ENCODE results near the gene FCRL6.

FCRL6 gene

GRCh38 chr1:159835356-159835755, 33.2 kb downstream of the FCRL6 start:
- DNase-seq (ENCODE audit: low read depth) = no peak

- no peak for DNase-seq (ENCODE audit: low read depth)
Observed at GRCh38 chr1:159835862-159836525, 33.8 kb downstream of the FCRL6 start.

- DNase-seq (ENCODE audit: low read depth) = no peak
Observed at GRCh38 chr1:159838715-159839114, 36.6 kb downstream of the FCRL6 start.

DNA sequence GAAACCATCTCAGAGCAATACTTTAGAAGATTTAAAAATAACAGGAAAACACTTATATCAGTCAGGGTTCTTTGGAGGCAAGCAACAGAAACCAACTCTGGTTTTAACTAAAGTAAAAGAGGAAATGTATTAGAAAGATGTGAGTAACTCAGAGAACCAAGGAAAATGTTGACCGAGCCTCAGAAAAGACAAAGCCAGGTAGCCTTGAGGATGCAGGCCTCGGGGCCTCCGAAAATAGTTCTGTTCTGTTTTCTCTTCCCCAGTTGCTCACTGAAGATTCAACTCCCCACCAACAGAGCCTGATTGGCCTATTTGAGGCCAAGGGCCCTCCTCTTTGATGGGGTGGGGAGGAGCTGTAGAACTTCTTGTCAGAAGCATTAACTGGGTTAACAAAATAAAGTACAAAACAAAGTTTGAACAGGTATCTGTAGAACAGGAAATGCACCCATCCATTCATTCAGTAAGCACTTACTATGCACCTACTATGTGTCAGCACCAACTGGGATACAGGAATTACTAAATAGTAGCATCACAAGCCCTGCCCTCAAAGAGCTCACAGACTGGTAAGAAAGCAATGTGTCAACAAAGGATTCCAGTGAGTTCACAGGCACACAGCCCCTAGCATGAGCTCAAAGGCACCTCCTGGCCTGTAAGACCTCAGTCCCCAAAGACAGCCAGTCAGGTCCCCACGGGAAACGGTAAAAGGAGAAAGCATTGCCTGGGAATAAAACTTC, 37.1 kb downstream of the FCRL6 start:
- DNase-seq (ENCODE audit: low read depth) = no peak

GRCh38 chr1:159841749-159842148, 39.6 kb downstream of the FCRL6 start:
- no peak for DNase-seq (ENCODE audit: low read depth)

DNA sequence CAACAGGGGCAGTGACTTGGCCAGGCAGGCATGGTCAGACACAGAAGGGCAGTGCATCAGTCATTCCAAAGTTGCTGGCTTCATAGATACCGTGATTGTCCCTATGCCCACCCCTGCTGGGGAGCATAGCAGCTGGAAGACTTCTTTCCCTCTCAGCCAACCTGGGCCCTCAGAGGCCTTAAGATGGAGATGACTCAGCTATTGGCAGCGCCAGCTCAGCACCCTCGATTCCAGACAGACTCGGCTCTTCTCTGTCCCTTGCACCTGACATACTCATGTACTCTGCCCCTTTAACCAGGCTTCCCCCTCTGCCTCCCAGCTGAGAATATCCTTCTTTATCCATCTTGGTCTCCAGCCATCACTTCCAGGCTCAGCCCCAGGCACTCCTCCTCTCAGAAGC, 41.3 kb downstream of the FCRL6 start:
- DNase-seq (ENCODE audit: low read depth) = no peak

- DNase-seq (ENCODE audit: low read depth) = no peak
Observed at GRCh38 chr1:159845751-159846629, 43.8 kb downstream of the FCRL6 start.

DNA sequence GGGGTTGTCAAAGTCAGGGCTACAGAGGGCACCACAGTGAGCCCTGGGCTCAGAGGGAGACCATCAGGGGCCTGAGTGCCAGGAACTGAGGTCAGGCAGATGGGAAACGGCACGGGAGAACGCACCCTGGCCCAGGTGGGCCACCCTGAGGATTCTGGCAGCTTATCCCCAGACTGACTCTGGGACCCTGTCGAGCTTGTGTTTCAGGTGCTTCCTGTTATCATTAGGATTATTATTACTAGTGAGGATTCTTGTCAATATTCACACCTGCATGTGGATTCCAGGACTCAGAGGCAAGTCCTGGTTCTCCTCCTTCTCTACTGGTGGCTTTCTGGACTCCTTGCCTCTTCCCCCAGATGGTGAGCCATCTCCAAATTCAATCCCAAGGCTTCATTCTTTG, 45.1 kb downstream of the FCRL6 start:
- DNase-seq (ENCODE audit: low read depth) = no peak

DNA sequence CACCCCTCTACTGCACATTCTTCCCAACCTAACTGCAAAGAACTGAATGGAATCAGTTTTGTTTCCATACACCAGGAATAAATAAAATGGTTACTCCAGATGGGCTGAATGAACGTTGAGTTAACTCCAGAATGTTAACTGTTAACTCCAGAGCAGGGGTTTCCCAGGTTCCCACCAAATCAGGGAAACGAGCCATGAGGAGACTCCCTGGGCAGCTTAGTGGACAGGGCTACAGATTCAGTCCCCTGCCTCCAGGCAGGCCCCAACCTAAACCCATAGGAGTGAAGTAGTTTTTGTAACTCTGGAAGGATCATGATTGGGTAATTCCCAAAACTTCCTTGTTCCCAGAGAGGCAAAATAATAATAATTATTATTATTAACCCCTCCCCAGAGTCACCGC, 46.2 kb downstream of the FCRL6 start:
- DNase-seq (ENCODE audit: low read depth) = no peak

- no peak for DNase-seq (ENCODE audit: low read depth)
Observed at GRCh38 chr1:159849626-159850366, 47.6 kb downstream of the FCRL6 start.

- DNase-seq (ENCODE audit: low read depth) = no peak
Observed at GRCh38 chr1:159851407-159851806, 49.2 kb downstream of the FCRL6 start.

DNA sequence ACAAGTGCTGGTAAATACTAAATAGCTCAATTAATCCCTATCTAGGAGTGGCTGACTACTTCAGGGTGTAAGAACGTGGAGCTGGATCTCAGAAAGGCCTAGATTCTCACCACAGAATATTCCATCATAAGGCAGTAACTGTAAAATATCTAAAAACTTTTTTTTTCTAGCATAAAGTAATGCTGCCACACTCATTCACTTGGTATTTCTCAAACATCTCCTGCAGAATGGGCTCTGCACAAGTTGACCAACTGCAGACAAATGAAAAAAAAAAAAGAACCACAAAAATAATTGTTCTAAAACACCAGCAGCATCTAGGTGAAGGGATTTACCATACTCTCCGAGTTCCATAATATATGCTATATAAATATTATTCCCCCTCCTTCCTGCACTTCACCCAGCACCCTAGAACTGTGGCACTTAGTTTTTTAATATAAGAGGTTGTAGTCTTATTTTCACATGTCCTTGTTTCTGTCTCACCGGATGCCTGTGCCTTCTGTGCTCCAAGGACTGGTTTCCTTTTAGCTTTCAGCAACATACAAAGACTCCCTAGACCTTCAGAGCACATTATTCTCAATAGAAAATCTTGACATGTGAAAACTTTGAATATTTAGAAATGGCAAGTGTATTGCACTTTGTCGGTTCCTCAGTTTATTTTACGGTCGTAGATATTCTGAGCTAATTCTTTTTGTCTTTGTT, 51.4 kb downstream of the FCRL6 start:
- peak; percentile 34 for DNase-seq (ENCODE audit: low read depth)

GRCh38 chr1:159854116-159854692, 52.0 kb downstream of the FCRL6 start:
- no peak for DNase-seq (ENCODE audit: low read depth)

DNA sequence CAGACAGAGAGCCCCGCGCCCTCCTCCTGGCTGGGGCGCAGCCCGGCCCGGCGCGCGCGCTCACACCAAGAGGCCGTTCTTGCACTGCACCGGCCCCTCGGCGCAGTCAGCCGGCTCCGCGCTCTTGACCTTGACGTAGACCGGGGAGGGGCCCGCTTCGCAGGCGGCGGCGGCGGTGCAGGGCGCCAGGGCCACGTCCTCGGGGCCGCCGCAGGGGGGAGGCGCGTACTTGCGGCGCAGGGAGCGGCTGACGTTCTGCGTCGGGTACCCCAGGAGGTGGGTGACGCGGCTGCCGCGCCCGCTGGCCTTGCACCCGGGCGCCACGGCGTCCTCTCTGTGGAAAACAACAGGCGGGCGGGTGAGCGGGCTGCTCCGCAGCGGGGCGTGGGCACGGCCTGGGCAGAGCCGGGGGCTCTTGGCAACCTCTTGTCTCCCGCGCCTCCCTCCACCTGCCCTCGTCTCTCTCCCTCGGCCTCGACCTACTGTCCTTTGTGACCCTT, 52.6 kb downstream of the FCRL6 start:
- peak; percentile 29 for DNase-seq (ENCODE audit: low read depth)

DNA sequence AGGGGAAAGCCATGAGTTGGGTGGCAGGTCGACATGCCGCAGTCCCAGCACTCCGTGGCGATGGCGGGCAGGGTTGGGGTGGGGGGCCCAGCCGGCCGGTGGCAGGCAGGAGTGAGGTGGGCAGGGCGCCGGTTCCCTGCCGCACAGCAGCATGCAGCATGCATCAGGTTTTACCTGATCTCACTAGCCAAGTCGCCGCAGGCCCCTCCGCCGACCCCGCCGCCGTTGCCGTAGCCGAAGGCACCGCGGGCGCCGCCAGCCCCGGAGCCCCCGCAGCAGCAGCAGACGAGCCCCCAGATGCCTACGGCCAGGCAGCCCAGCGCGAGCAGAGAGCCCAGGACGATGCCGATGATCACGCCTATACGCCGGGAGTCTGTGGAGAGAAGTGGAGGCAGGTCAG, 53.5 kb downstream of the FCRL6 start:
- DNase-seq (ENCODE audit: low read depth) = no peak

GRCh38 chr1:159856576-159856975, 54.4 kb downstream of the FCRL6 start:
- no peak for DNase-seq (ENCODE audit: low read depth)

DNA sequence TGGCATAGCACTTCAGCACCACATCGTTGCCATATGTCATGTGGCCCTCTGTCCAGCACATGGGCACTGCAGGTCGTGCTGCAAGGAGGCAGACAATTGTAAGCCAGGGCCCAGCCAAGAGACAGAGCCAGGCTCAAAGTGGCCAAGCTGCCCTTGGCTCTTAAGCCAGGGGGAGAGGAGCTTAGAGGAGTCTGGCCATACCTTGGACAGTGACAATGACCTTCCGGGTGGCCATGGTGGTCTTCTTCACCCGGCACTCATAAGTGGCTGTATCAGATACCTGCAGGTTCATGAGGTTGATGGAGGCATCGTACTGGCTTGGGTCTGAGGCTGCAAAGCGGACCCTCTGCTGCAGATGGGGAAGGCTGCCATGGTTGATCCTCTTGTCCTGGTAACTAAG, 55.7 kb downstream of the FCRL6 start:
- no peak for DNase-seq (ENCODE audit: low read depth)

- no peak for DNase-seq (ENCODE audit: low read depth)
Observed at GRCh38 chr1:159859767-159860322, 57.7 kb downstream of the FCRL6 start.

DNA sequence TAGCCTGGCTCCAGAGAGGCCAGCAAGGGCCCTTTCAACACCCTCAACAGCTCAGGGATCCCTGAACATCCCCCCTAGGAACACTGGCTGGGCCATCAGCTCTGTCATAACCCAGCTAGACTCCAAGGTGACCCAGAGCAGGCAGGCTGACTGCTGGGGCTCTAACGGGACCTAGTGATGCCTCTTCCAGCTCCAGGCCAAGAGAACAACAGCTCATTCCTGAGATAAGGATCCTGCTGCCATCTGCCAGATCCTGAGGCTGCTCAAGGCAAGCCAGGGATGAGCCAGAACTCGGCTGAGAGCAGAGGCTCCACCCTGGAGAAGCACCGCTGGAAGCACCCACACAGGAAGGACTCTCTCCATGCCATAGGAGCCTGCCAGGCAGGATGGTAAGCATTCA, 58.3 kb downstream of the FCRL6 start:
- DNase-seq (ENCODE audit: low read depth) = no peak

DNA sequence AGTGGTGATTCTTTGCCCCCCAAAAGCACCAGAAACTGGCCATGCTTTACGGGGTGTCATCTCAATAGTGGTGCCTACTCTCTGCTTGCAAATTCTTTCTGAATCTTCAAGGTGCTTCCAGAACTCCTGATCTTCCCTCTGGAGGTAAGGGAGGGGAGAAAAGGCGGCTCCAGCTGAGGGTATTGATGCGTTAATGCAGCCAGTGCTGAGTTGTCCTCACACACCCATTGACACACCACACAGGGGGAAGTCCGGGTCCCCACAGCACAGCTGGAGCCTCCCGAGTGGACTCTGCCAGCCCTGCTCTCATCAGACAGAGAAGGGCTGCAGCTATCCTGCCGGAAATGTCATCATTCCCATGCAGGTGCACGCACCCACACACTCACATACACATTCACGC, 59.1 kb downstream of the FCRL6 start:
- no peak for DNase-seq (ENCODE audit: low read depth)

- no peak for DNase-seq (ENCODE audit: low read depth)
Observed at GRCh38 chr1:159862031-159862430, 59.9 kb downstream of the FCRL6 start.
